GM12878 (cell line): ENCODE results near the gene P4HA2.

Experiments used
- MEF2B ChIP-seq: fragments of 450-650 bp; IDR thresholded peaks from 2 replicates; pipeline ENCODE4 v1.6.1; 2018; ENCODE audit warnings: mild to moderate bottlenecking, moderate library complexity; ENCODE audit not compliant: partially characterized antibody, poor library complexity, severe bottlenecking
- MYC ChIP-seq: IDR thresholded peaks from 2 replicates; pipeline ENCODE4 v1.6.1; 2011; ENCODE audit warnings: mild to moderate bottlenecking, low read length, moderate library complexity, inconsistent platforms; ENCODE audit not compliant: insufficient read depth, insufficient replicate concordance, insufficient read length, severe bottlenecking
- ZBED1 ChIP-seq: IDR thresholded peaks from 2 replicates; pipeline ENCODE4 v1.6.1; 2016; ENCODE audit warnings: borderline replicate concordance
- ZBTB11 ChIP-seq: fragments of 450-650 bp; formaldehyde crosslinking; IDR thresholded peaks from 2 replicates; pipeline ENCODE4 v1.5.0; 2022; ENCODE audit warnings: mild to moderate bottlenecking, missing genetic modification characterization

GRCh38 chr5:132262882-132263547, 35.4 kb upstream of the P4HA2 start:
- TF ChIP-seq MYC (no peak), MEF2B (no peak), ZBTB11 (CRISPR knock-in tag) (no peak), ZBED1 (no peak)
